Large intestine (tissue), 12 donors: ENCODE results near the gene UBE2I. TPM values are rescaled to one million over a fixed set of nuclear protein-coding genes. Genes with fewer than 3 reads are reported as not detected.

Source experiments
- DNase-seq, 2 donors: peaks; one replicate each; pipeline versions ENCODE4 v3.0.0 to v3.0.0-alpha.2; 2013
- H3K27ac ChIP-seq: one replicate; pipeline ENCODE4 v1.5.1; 2013; ENCODE audit warnings: low read length
- H3K27me3 ChIP-seq: 2 replicates; pipeline ENCODE4 v1.6.1; 2013; ENCODE audit warnings: low read length; ENCODE audit not compliant: control insufficient read depth, insufficient read depth
- H3K36me3 ChIP-seq: 2 replicates; pipeline ENCODE4 v1.6.1; 2013; ENCODE audit warnings: low read length; ENCODE audit not compliant: control insufficient read depth, insufficient read depth
- H3K4me1 ChIP-seq: one replicate; pipeline ENCODE4 v1.6.1; 2013; ENCODE audit warnings: low read length; ENCODE audit not compliant: control insufficient read depth, insufficient read depth
- H3K4me3 ChIP-seq: one replicate; pipeline ENCODE4 v1.5.1; 2013; ENCODE audit warnings: low read length
- H3K9me3 ChIP-seq: one replicate; pipeline ENCODE4 v1.6.1; 2013; ENCODE audit warnings: mild to moderate bottlenecking, low read depth, low read length, moderate library complexity; ENCODE audit not compliant: control insufficient read depth
- WGBS: methylation state at CpG from one replicate; pipeline ENCODE4 v1.1.5; 2013; ENCODE audit warnings: low lambda C conversion rate; ENCODE audit not compliant: insufficient coverage; 5-methylcytosine and 5-hydroxymethylcytosine counted together
- long read RNA-seq, 11 donors: transcript quantifications; one replicate each; lab custom pipeline, GENCODE V29; 2026
- polyA plus RNA-seq: library from polyadenylated mRNA; unstranded; fragments of 120-200 nt; gene quantifications from one replicate; pipeline ENCODE4 v1.2.1, GENCODE V29; 2013

The UBE2I gene
- 130 TPM for polyA plus RNA-seq
- long read RNA-seq, donor 1, transcript UBE2I-203 (7 exons, 2,976 nt): major isoform, 47 of 61 reads
- long read RNA-seq, donor 1, partial matches to known transcripts: 5 of 61 reads
- long read RNA-seq, donor 1, other reads (novel, unspliced or antisense): 0 of 61 reads
- long read RNA-seq, donor 2, transcript UBE2I-203 (7 exons, 2,976 nt): major isoform, 75 of 112 reads
- long read RNA-seq, donor 2, partial matches to known transcripts: 25 of 112 reads
- long read RNA-seq, donor 2, other reads (novel, unspliced or antisense): 0 of 112 reads
- long read RNA-seq, donor 3: 0 reads
- long read RNA-seq, donor 4, transcript UBE2I-203 (7 exons, 2,976 nt): major isoform, 6 of 7 reads
- long read RNA-seq, donor 4, partial matches to known transcripts: 0 of 7 reads
- long read RNA-seq, donor 4, other reads (novel, unspliced or antisense): 0 of 7 reads
- long read RNA-seq, donor 5, transcript UBE2I-203 (7 exons, 2,976 nt): major isoform, 40 of 61 reads
- long read RNA-seq, donor 5, partial matches to known transcripts: 9 of 61 reads
- long read RNA-seq, donor 5, other reads (novel, unspliced or antisense): 0 of 61 reads
- long read RNA-seq, donor 6, transcript UBE2I-219 (3 exons, 498 nt): minor isoform, 7 of 113 reads
- long read RNA-seq, donor 6, transcript UBE2I-208 (4 exons, 1,771 nt): minor isoform, 5 of 113 reads
- long read RNA-seq, donor 6, transcript UBE2I-212 (1 exons, 2,642 nt): minor isoform, 10 of 113 reads
- long read RNA-seq, donor 6, transcript UBE2I-203 (7 exons, 2,976 nt): major isoform, 68 of 113 reads
- long read RNA-seq, donor 6, partial matches to known transcripts: 18 of 113 reads
- long read RNA-seq, donor 6, other reads (novel, unspliced or antisense): 0 of 113 reads
- long read RNA-seq, donor 7, transcript UBE2I-212 (1 exons, 2,642 nt): minor isoform, 5 of 76 reads
- long read RNA-seq, donor 7, transcript UBE2I-219 (3 exons, 498 nt): minor isoform, 5 of 76 reads
- long read RNA-seq, donor 7, transcript UBE2I-203 (7 exons, 2,976 nt): major isoform, 37 of 76 reads
- long read RNA-seq, donor 7, partial matches to known transcripts: 21 of 76 reads
- long read RNA-seq, donor 7, other reads (novel, unspliced or antisense): 0 of 76 reads
- long read RNA-seq, donor 8, transcript UBE2I-213 (7 exons, 1,098 nt): minor isoform, 7 of 185 reads
- long read RNA-seq, donor 8, transcript UBE2I-219 (3 exons, 498 nt): minor isoform, 10 of 185 reads
- long read RNA-seq, donor 8, transcript UBE2I-203 (7 exons, 2,976 nt): major isoform, 108 of 185 reads
- long read RNA-seq, donor 8, transcript UBE2I-212 (1 exons, 2,642 nt): minor isoform, 7 of 185 reads
- long read RNA-seq, donor 8, partial matches to known transcripts: 46 of 185 reads
- long read RNA-seq, donor 8, other reads (novel, unspliced or antisense): 0 of 185 reads
- long read RNA-seq, donor 9, transcript UBE2I-203 (7 exons, 2,976 nt): major isoform, 56 of 99 reads
- long read RNA-seq, donor 9, partial matches to known transcripts: 28 of 99 reads
- long read RNA-seq, donor 9, other reads (novel, unspliced or antisense): 0 of 99 reads
- long read RNA-seq, donor 10, transcript UBE2I-219 (3 exons, 498 nt): minor isoform, 8 of 124 reads
- long read RNA-seq, donor 10, transcript UBE2I-203 (7 exons, 2,976 nt): major isoform, 85 of 124 reads
- long read RNA-seq, donor 10, partial matches to known transcripts: 18 of 124 reads
- long read RNA-seq, donor 10, other reads (novel, unspliced or antisense): 0 of 124 reads
- long read RNA-seq, donor 11, transcript UBE2I-203 (7 exons, 2,976 nt): major isoform, 70 of 121 reads
- long read RNA-seq, donor 11, transcript UBE2I-219 (3 exons, 498 nt): minor isoform, 5 of 121 reads
- long read RNA-seq, donor 11, transcript UBE2I-212 (1 exons, 2,642 nt): minor isoform, 7 of 121 reads
- long read RNA-seq, donor 11, partial matches to known transcripts: 27 of 121 reads
- long read RNA-seq, donor 11, other reads (novel, unspliced or antisense): 0 of 121 reads

DNA sequence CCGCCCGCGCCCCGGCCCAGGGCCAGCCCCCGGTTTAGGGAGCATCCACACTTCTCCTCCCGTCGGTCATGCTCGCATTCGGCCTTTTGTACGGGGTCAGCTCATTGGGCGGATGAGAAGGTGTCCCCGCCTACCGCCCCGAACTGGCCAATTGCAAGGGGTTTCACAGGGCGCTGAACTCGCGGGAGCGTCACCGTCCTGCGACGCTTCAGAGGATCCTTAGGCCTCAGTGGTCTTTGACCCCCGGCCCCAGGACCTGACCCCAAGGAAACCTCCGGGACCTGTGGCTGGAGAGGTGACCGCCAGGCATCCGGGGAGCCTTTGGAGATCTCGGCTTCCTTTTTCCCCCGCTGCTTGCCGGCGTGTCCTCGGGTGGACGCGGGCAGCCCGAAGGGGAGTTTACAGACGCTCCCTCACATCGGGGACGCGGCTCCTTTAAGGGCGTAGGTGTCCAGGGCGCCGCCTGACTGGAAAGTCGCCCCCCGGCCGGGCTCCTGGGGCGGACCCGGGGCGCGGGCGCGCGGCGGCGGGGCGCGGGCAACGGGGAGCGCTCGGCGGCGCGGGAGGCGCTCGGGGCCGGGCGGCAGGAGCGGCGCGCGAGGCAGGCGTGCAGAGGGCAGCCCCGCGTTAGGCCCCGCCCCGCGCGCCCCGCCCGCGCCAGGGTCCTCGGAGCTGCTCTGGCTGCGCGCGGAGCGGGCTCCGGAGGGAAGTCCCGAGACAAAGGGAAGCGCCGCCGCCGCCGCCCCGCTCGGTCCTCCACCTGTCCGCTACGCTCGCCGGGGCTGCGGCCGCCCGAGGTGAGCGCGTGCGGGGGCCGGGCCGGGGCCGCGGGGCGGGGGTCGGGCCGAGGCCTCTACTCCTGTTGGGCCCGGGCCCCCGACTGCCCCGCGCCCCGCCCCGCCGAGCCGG is at the start of gene UBE2I:
Gene UBE2I, plus strand, starts transcription at position 660 of the 909 bp plus-strand sequence. CDS start 4,395 bp downstream, outside the sequence.
- Histone ChIP-seq H3K27me3 (no peaks in the 10 kb centered on the region), H3K27ac (peak within 1 kb of the TSS; percentile 98), H3K4me3 (peak within 1 kb of the TSS; percentile 86), H3K36me3 (peaks cover 17% of the 10 kb centered on the region), H3K9me3 (peaks cover 6% of the 10 kb centered on the region), H3K4me1 (peaks cover 27% of the 10 kb centered on the region)
- DNase-seq: peak; percentile 97 to 100
- no CpG with 5 or more reads among the region's 117 CpGs for WGBS

DNA sequence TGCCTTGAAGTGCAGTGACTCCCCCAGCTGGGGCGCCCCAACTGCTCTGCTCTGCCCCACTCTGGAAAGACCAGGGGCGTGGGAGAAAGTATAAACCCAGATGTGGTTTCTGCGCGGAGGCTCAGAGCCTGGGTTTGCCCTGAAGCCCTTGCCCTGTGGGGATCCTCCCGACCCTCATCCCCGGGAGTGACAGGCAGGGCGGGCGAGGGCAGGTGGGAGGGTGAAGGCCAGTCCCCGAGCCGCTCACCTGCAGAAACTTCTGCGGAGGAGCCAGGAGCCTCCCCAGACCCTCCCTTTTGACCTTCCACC is 49.7 kb upstream of the UBE2I start:
- no peaks in the 10 kb centered on the region for H3K4me1 ChIP-seq
- DNase-seq: no peak
- H3K27me3 ChIP-seq: peaks cover 42% of the 10 kb centered on the region
- WGBS: no CpG with 5 or more reads among the region's 11 CpGs
- no peak overlapping the region for H3K27ac ChIP-seq
- H3K4me3 ChIP-seq: no peak overlapping the region
- H3K36me3 ChIP-seq: no peaks in the 10 kb centered on the region
- peaks cover 4% of the 10 kb centered on the region for H3K9me3 ChIP-seq

DNA sequence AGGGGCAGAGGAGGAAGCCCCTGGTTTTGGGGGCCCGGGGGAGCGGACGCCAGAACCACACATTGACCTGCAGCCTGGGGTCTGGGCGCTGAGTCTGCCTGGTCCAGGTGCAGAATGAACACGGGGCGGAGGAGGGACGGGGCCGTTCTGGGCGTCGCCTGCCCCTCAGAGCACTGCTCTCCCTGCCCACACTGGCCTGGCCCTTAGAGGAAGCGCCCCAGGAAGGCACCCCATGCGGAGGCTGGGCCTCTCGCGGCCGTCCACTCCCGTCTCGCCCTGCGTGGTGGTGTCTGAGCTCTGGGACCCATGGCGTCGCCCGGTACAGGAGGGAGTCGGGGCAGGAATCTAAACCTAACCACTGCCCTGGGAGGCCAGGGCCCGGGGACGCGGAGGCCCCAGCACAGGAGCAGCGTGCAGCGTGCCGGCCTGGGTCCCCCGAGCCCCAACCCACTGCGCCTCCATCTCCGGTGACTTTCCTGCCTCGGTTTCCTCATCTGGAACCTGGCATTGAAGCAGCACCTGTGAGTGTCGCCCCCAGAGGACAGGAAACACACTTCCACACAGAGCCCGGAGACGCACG is 49.2 kb upstream of the UBE2I start:
- Histone ChIP-seq H3K4me3 (no peak overlapping the region), H3K9me3 (peaks cover 4% of the 10 kb centered on the region), H3K27ac (no peak overlapping the region), H3K36me3 (no peaks in the 10 kb centered on the region), H3K27me3 (peaks cover 42% of the 10 kb centered on the region), H3K4me1 (no peaks in the 10 kb centered on the region)
- no CpG with 5 or more reads among the region's 36 CpGs for WGBS
- DNase-seq: no peak

DNA sequence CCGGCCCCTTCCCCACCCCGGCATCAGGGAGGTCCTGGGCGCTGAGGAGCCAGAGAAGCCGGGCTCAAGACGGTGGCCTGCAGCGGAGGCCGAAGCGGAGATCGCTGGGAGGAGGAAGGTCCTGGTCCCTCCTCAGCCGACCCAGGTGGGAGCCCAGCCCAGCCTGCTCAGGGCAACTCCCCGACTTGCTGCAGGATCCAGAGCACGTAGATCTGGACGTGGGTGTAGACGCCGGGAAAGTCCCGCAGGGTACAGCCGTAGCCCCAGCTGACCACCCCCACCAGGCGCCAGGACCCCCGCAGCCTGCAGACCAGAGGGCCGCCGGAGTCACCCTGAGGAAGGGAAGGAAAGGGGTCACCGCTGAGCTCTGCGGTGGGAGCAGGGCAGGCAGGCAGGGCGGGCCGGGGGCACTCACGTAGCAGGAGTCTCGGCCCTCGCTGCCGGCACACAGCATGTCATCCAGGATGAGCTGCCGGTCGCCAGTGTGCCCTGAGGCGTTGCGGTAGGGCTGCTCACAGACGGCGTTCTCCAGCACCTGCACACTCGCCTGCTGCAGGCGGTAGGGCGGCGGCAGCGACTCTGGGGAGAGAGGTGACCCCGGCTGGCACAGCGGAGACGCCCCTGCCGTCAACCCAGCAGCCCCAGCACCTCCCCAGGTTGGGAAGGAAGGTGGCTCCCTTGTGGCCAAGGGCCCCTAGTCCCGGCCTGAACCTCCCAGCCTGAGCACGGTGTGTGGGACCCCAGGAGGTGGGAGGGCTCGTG is 48.1 kb upstream of the UBE2I start:
- Histone ChIP-seq H3K4me3 (no peak overlapping the region), H3K36me3 (no peaks in the 10 kb centered on the region), H3K4me1 (no peaks in the 10 kb centered on the region), H3K27ac (no peak overlapping the region), H3K27me3 (peaks cover 42% of the 10 kb centered on the region), H3K9me3 (peaks cover 4% of the 10 kb centered on the region)
- WGBS: no CpG with 5 or more reads among the region's 47 CpGs
- no peak for DNase-seq

DNA sequence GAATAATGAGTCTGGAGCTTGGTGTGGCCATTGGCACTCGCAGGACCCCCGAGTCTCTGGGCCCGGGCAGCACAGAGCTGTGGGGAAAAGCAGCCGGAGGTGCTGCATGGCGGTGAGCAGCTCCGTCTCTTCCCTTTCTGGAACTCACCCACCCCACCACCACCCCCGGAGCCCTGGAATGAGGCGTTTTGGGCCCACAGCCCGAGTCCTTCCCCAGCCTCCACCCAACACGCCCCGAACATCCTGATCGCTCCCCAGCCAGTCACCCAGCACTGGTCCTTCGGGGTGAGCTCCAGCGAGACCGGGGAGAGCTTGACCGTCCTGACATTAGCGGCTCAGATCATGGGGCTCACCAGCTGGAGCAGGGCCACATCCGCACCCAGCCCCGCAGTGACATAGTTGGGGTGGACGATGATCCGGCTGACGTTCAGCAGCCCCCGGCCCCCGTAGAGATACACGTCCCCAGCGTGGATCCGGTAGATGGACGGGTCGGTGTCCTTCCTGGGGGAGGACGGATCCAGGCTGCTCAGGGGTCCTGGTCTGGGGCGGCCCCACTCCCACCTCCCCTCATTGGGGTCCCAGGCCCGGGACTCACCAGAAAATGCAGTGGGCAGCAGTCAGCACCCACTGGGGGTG is 47.1 kb upstream of the UBE2I start:
- Histone ChIP-seq H3K36me3 (no peaks in the 10 kb centered on the region), H3K9me3 (peaks cover 4% of the 10 kb centered on the region), H3K27ac (no peak overlapping the region), H3K4me1 (no peaks in the 10 kb centered on the region), H3K4me3 (no peak overlapping the region), H3K27me3 (peaks cover 42% of the 10 kb centered on the region)
- DNase-seq: no peak
- WGBS: no CpG with 5 or more reads among the region's 32 CpGs

DNA sequence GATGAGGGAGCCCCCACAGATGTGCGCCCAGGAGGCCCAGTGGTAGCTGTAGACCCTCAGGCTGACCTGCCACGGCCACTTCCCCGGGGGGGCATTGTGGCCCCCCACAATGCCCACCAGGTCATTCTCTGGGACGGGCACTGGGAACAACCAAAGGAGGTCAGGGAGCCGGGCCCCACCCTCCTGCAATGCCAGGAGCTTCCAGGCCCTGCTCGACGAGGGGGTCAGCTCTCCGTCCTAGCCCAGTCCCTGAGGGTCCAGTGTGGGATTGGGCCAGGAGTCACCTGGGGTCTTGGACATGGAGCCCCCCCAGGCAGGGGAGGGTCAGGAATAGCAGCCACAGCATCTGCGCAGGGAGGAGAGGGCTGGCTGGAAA is 46.6 kb upstream of the UBE2I start:
- peaks cover 4% of the 10 kb centered on the region for H3K9me3 ChIP-seq
- H3K4me1 ChIP-seq: no peaks in the 10 kb centered on the region
- DNase-seq: no peak
- H3K27me3 ChIP-seq: peaks cover 42% of the 10 kb centered on the region
- no peaks in the 10 kb centered on the region for H3K36me3 ChIP-seq
- H3K4me3 ChIP-seq: no peak overlapping the region
- H3K27ac ChIP-seq: no peak overlapping the region
- no CpG with 5 or more reads among the region's 9 CpGs for whole genome bisulfite sequencing

DNA sequence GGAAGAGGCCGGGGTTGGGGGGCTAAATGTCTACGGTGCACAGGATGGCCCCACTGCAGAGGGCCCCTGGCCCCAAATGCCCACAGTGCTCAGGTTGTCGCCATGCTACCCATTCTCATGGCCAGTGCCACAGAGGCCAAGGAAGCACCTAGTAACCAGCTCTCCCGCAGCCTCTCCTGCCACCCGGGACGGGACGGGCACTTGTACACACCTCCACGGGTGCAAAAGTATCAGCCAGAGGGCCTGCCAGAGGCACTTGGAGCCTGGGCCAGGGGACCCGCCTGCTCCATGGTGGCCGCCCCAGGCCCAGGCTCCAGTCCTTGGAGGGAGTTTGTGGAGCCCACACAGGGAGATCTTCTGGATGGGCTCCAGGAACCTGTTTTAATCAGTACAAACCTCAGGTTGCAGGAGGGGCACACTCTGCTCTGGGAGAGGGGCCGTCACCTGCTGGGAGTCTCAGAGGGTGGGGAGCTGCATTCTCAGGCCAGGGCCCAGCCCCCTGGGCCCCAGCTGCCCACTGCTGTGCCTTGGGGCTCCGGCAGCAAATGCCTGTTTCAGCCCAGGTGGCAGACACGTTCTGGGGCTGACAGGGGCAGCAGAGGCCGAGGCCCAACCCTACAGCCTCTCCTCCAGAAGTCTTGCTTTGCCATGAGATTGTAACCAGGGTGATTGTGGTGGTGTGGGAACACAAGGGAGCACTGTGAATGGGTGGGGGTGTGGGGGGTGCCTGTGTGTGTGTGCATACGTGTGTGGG is 45.7 kb upstream of the UBE2I start:
- H3K27ac ChIP-seq: no peak overlapping the region
- DNase-seq: no peak
- peaks cover 4% of the 10 kb centered on the region for H3K9me3 ChIP-seq
- H3K27me3 ChIP-seq: peaks cover 42% of the 10 kb centered on the region
- H3K4me3 ChIP-seq: no peak overlapping the region
- H3K4me1 ChIP-seq: no peaks in the 10 kb centered on the region
- WGBS: no CpG with 5 or more reads among the region's 15 CpGs
- H3K36me3 ChIP-seq: no peaks in the 10 kb centered on the region
